ENCODE data around the gene KCNT1. TPM values are rescaled to one million over a fixed set of nuclear protein-coding genes. Genes with fewer than 3 reads are reported as not detected.

Gene KCNT1
- total RNA-seq, 1 experiment from 2014 or later = not detected

DNA sequence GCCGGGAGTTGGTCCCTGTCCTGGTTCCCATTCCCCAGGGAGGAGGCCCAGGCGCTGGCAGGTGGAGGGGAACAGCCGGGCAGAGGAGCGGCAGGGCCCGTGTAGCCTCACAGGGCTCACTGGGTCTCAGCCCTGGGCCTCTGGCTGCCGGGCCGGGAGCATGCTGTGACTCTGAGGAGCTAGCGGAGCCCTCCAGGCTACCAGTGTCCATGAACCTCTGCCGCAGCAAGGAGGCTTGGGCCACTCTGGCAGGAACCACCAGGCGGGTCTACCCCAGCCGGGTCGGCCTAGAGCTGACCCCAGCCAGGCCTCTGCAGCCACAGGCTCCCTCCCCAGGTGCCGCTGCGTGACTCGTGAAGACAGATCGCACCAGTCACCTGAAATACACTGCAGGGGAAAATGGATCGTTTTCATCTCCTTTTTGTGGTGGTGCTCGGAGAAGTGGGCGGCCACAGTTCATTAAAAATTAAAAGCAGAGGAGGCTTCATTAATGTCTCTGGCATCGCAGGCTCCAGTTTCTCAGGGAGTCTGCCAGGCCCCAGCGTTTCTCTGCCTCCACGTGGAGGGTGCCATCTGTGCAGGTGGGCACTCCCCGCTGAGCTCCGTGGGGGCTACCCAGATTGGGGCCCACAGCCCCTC lies 43.8 kb downstream of the KCNT1 start:
- DNase-seq (ENCODE audit: low spot score) = no peak

DNA sequence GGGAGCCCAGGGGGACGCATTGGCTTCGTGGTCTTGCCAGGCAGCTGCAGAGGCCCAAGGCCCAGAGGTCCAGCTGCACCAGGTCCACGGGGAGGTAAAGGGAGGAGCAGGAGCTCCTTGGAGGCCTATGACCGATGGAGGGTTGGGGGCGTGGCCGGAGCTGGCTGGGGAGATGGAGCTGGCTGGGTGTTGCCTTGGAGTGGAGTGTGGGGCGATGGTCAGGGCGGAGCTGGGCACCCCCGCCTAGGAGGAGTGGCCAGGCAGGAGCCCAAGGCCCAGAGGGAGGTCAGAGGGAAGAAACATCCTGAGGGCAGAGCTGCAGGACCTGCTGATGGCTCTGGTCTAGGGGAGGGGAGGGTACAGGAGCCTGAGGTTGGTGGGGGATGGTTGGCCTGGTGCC lies 44.6 kb downstream of the KCNT1 start:
- DNase-seq (ENCODE audit: low spot score) = no peak

DNA sequence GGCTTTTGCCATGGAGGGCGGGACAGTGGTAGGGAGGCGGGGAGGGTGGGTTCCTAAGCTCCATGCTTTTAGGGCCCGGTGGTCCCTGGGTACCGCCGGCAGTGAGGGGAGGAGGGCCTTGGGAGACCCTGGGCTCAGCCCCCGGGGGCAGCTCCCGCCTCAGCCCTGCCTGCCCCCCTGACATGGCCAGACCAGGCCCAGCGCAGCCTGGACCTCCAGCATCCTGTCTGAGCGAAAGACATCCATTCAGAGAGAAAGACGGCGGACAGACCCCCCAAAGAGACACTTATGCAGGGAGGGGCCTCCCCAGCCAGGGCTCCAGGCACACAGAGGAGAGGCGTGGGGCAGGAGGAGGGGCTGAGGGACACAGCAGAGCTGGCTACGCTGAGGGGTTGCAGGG lies 45.3 kb downstream of the KCNT1 start:
- no peak for DNase-seq (ENCODE audit: low spot score)

DNA sequence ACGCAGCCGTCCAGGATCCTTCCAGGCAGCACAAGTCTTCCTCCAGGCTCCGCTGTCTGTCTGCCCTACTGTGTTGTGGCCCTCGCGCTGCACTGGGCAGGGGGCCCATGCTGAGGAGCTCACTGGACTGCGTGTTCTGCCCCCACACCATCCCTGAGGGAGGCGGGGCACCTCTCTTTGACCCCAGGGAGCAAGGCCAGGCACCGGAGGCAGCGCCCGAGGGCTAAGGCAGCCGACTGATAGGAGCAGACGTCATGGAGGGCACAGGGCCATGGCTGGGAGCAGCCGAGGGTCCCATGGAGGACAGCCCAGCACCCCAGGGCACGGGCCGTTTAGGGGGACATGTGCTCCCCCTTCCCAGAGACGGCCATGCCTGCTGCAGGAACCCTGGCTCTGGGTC lies 46.7 kb downstream of the KCNT1 start:
- no peak for DNase-seq (ENCODE audit: low spot score)

DNA sequence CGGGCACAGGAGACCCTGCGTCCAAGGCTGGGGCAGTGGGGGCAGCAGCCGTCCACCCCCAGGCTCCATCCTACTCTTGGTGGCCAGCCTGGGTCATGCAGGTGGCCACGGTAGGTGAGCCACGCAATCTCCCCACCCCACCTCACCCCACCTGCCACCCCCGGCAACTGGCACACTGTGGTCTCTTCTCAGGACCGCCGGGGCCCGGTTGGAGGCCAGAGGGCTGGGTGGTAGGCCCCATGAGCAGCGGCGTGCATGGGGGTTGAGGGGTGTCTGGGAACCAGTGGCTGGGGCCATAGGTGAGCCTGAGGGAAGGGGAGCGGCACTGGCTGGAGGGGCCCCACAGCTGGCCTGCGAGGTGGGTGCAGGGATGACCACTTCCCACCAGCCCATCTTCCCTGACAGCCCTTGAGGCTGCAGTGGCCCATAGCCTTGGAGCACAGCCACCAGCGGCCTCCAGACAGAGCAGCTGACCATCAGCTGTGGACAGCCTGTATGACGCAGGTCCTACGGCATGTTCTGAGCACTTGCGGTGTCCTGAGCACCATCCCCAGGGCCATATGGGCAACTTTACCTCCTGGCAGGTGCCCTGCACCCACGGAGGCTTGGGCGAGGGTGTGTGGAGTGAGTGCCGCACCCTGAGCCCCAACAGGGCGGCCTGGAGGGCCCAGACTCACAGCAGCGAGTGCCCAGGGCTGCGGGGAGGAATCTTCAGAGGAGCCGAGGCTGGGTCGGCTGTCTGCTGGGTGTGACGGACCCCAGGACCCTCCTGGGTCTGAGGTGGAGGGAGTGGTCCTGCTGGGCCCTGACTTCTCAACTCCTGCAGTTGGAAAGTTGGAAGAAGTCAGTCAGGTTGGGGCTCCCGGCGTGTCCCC lies 47.4 kb downstream of the KCNT1 start:
- no peak for DNase-seq (ENCODE audit: low spot score)

DNA sequence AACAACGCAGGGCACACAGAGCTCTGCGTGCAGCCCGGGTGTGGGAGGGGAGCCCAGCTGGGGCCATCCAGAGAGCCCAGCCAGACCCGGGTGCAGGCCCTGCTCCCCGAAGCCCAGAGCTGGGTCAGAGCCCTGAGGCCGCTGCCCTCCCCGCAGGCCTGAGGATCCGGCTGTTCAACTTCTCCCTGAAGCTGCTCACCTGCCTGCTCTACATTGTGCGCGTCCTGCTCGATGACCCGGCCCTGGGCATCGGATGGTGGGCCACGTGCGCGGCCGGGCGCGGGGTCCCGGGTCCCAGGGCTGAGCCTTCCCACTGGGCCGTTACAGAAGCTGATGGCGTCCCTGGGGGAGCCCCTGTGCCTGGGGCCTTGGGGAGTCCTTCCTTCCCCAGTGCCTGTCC lies 48.8 kb downstream of the KCNT1 start:
- no peak for DNase-seq (ENCODE audit: low spot score)

DNA sequence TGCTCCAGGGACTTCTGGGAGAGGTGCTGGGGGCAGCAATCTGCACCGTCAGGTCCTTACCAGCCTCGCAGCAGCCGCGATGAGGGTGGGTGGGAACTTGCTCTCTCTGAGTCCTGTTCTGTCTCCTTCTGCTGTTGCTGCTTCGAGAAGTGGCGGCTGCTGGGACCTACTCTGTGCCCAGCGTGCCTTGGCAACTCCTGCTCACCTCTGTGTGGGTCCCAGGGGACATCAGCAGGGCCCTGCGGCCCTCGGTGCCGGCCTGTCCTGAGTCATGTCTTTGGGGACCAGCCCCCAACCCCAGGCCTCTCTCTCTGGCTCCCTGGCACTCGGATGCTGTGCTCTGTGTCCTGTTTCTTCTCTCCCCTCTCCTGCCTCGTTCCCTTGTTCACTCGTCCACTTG lies 49.5 kb downstream of the KCNT1 start:
- DNase-seq (ENCODE audit: low spot score) = no peak

DNA sequence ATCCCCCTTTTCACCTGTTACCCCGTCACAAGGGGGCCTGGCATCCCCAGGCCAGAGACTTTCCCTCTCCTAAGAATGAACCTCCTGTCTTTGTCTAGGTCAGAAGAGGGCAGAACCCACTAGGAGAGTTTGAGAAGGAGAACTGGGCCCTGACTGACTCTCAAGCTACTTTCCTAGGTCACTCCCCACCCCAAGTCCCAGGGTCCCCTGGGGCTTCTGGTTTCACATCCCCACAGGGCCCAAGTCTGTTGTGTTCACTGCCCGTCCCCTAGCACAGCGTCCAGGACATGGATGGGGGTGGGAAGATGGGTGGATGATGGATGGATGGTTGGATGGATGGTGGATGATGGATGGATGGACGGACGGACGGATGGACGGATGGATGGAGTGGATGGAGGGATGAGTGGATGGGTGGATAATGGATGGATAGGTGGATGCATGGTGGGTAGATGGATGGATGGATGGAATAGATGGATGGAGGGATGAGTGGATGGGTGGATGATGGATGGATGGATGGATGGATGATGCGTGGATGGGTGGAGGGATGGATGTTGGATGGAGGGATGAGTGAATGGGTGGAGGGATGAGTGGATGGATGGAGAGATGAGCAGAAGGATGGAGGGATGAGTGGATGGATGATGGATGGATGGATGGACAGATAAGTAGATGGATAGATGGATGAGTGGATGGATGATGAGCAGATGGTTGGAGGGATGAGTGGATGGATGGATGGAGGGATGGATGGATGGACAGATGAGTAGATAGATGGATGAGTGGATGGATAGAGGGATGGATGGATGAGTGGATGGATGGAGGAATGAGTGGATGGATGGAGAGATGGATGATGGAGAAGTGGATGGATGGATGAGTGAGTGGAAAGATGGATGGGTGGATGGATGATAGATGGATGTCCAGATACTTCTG lies 50.6 kb downstream of the KCNT1 start:
- DNase-seq (ENCODE audit: low spot score) = no peak

DNA sequence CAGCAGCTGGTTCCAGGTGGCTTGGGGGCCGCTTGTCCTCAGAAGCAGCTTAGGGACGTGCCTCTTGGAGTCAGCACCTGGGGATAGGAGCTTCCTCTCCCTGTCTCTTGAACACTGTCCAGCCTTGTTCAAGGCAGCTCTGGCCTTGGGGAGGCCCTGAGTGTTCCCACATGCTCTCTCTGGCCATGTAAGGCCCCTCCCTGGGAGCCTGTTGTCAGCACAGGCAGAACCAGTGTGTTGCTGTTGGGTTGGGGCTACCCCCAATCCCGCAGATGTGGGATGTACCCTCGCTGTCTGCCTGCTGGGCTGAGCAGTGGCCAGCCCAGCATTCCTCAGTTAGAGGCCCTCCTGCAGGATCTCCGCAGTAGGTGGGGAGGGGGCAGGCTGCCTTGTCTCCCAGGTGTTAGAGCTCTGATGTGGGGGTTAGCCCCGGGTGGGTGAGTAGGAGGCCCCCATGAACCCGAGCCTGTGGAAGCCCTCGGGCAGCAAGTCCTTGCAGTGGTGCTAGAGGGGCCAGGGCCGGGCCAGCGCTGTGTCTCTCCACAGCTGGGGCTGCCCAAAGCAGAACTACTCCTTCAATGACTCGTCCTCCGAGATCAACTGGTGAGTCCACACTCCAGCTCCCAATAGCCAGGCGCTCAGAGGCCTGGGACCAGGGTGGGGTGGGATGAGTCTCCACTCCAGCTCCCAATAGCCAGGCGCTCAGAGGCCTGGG lies 51.6 kb downstream of the KCNT1 start:
- DNase-seq (ENCODE audit: low spot score) = no peak

DNA sequence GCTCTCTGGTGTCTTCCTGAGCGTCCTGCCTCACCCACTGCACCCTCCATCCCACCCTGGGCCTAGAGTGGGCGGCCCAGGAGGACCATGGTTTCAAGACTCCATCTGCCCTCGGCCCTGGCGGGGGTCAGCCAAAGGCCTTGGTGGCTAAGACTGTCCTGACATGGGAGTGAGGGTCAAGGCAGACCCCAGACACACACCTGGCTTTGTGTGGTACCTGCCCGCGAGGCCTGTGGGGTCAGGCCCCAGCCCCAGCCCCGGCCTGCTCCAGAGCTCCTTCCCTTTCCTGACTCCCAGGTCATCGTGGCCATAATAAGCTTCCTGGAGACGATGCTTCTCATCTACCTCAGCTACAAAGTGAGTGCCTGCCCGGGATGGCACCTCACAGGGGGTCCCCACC lies 54.6 kb downstream of the KCNT1 start:
- DNase-seq (ENCODE audit: low spot score) = no peak

DNA sequence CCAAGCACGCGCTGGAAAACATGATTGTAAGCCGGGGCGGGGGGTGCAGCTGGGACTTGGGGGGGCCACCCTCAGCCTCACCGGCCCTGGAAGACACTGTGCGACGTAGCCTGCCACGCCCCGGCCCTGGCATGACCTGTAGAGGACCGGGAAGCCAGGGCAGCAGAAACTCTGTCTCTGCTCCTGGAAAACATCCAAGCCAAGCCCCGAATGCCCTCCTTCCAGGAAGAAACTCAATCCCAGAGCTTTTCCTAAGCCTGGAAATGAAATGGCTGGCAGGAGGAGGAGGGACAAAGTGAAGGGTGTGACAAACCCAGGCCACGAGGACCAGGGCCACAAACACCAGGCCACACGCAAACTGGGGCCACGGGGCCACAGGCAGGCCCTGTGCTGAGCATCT lies 55.4 kb downstream of the KCNT1 start:
- no peak for DNase-seq (ENCODE audit: low spot score)

DNA sequence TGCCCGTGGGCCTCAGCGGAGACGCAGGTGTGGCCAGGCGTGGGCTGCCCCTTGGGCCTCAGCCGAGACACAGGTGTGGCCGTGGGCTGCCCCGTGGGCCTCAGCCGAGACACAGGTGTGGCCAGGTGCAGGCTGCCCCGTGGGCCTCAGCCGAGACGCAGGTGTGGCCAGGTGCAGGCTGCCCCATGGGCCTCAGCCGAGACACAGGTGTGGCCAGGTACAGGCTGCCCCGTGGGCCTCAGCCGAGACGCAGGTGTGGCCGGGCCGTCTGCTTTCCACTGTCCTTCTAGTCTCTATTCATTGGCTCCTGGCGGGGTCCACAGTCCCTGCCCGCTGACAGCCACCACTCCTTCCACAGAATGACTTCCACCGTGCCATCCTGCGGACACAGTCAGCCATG lies 56.1 kb downstream of the KCNT1 start:
- no peak for DNase-seq (ENCODE audit: low spot score)

DNA sequence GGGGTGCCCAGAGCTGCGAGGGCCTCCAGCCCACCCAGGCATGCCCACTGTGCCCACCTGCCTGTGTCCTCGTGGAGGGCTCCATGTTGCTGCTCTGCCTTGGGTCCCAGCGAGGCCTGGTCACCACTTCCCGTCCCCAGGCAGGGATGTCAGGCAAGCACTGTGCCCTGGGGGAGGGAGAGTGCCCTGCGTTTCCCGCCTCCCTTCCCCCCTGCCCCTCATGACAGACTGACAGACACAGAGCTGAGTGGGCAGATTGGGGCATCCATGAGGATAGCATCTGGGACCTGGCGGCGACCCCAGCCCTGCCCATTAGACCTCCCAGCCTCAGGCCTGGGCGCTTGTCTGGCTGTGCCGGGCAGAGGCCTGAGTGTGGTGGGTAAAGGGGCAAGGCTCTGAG lies 56.9 kb downstream of the KCNT1 start:
- DNase-seq (ENCODE audit: low spot score) = no peak

DNA sequence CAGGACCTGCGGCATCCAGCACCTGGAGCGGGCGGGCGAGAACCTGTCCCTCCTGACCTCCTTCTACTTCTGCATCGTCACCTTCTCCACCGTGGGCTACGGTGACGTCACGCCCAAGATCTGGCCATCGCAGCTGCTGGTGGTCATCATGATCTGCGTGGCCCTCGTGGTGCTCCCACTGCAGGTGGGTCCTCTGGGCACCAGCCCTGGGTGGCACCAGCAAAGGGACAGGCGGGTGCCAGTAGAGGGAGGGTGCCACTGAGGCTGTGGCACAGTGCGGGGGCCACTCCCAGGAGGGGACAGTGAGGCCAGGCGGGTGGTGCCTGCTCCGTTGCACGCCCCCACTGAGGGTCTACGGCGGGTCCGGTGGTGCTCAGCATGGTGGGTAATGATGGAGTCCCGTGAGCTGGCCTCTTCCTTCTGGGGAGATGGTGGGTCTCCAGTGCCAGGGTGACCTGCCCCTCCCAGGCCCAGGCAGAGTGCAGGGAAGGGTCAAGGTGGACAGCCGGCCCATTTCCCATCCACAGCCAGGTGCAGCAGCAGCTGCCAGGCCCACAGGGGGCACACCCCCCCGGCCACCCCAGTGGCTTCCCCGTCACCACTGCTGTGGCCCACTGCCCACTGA lies 57.8 kb downstream of the KCNT1 start:
- no peak for DNase-seq (ENCODE audit: low spot score)

DNA sequence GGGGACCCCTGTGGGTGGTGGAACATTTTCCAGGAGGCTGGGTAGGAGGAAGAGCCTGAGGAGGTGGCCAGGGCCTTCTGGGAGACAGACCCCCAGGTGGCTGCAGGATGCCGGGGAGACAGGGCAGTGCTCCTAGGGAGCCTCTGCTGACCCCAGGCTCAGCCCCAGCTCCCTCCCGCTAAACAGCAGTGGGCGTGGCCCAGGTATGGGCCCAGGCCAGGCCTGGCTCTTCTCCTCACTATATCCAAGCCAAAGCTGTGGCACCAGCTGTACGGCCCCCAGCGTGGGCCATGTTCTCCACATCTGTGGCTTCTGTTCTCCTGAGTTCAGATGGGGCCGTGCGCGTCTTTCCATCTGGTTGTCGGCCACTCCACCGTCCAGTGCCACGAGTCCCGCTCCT lies 58.5 kb downstream of the KCNT1 start:
- no peak for DNase-seq (ENCODE audit: low spot score)

DNA sequence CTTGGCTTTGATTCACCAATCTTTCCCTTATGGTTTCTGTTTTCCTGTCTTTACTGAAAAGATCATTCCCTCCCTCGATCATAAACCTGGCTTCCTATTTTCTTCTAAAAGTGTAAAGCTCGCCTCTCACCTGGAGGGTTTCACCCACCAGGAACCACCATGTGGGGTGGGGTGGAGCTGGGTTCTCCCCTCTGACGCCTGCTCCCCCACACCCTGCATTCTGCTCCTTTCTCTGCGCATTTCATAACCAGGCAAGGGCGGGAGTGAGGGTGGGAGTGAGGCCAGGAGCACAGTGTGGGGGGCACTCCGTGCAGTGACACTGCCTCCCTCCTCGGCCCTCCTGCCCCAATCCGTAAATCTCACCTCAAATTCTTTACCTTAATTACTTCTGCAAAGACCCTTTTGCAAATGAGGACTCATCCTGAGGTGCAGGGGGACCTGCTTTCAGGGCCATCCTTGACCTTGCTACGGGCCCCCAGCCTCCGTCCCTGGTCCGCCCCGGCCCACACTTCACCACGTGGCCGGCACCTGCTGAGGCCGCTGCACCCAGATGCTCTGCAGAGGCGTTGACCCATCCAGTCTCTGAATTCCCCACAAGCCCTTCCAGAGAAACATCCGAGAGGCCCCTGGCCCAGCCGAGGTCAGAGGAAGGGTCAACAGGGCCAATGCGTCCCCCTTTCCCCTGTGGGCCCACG lies 59.3 kb downstream of the KCNT1 start:
- DNase-seq (ENCODE audit: low spot score) = no peak

DNA sequence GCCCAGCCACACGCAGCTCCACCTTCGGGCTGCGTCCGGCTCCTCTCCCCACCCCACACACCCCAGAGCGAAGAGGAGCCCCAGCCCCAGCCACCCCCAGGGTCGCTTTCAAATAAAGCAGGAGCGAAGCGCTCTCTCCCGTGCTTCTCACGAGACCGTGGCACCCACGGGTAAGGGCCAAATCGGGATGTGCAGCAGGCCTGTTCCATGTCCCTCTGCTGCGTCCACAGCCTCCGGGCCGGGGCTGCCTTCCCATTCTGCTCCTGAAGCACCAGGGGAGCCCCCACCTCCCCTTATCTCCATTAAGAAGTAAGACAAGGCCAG lies 59.8 kb downstream of the KCNT1 start:
- no peak for DNase-seq (ENCODE audit: low spot score)

DNA sequence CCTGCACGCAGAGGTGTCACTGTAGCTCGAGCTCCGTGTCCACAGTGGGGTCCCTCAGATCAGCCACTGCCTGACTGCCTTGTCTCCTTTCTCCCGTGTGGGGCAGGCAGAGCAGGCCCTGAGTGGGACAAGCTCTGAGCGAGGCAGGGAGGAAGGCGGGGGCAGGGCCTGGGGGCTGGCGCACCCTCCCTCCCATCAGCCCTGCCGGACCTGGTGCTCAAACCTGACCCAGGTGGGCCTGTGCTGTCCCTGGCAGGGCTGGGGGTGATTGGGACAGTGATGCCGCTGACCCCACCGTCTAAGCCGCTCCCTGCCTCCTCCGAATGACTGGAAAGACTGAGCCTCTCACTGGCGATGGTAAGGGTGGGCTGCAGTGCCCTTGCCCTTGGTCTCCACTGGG lies 60.9 kb downstream of the KCNT1 start:
- no peak for DNase-seq (ENCODE audit: low spot score)

DNA sequence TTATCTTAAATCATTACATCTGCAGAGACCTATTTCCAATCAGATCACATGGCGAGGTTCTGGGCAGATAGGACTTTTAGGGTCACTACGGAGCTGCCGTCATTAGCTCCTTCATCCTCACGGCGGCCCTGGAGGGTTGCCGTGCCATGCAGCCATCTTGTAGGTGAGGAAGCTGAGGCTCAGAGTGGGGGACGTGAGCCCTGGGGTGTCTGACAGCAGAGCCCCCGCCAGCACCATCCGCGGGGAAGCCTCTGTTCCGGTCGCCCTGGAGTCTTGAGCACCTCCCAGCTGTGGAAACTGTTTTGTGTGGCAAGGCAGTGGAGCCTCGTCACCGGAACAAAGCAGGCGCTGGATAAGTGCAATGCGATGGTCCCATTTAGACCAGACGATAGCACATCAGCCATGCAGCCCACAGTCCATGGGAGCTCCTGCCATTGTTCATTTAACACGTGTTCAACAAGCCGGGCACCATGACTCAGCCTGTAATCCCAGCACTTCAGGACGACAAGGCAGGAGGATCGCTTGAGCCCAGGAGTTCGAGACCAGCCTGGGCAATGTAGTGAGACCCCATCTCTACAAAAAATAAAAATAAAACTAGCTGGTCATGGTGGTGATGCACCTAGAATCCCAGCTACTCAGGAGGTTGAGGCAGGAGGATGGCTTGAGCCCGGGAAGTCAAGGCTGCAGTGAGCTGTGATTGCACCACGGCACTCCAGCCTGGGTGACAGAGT lies 61.9 kb downstream of the KCNT1 start:
- no peak for DNase-seq (ENCODE audit: low spot score)

DNA sequence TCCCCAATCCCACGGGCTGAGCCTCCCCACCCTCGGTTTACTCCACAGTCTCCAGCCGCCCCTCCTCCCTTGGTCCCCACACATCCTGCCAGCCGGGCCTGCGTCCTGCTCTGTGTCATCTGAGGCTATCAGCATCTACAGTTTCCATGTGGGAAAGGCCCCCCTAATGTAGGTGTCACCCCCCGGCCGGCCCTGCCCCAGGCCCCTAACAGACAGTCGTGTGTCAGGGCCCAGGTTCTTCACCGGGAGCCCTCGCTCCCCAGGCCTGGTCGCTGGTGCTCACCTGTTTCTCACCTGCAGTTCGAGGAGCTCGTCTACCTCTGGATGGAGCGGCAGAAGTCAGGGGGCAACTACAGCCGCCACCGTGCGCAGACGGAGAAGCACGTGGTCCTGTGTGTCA lies 62.7 kb downstream of the KCNT1 start:
- no peak for DNase-seq (ENCODE audit: low spot score)
